ENCODE measurements around the gene AURKB.

AURKB gene

DNA sequence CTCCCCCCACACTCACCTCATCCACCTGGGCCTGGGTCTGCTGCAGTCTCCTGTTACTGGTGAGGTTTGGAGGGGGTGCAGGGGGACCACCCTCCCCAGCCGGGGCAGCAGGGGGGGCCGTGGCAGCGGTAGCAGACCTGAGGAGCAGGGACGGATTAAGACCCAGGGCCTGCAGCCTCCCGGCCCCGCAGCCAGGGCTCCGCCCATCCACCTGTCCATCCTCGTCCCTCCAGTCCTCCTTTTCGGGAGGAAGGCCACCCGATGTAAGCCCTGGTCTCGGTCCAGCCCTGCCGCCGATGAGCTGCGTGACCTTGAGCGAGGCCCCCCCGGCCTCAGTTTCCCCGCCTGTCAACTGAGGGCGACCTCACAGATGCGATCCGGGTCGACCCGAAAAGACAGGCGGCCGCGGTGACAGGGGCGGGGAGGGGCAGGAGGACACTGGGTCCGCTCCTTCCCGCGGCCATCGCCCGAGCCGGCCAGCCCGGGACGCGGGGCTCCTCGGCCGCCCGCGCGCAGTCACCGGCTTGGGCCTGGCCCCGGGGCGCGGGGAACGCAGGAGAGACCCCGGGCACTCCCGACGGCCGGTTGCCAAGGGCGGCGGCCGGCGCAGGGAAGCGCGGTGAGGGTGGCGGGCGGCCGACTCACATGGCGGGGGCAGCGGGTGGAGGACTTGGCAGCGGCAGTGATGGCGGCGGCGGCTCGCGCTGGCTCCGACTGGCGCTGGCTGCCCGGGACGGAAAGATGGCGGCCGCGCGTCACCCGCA lies 48.0 kb downstream of the AURKB start, which contains the start of gene VAMP2:
Gene VAMP2 (minus strand): TSS at position 716 of the 764 bp plus-strand sequence. CDS start 69 bp downstream, at position 647.
- DNase-seq (ENCODE audit: low read depth in 2 of 2) = peak; percentile 70 to 72

DNA sequence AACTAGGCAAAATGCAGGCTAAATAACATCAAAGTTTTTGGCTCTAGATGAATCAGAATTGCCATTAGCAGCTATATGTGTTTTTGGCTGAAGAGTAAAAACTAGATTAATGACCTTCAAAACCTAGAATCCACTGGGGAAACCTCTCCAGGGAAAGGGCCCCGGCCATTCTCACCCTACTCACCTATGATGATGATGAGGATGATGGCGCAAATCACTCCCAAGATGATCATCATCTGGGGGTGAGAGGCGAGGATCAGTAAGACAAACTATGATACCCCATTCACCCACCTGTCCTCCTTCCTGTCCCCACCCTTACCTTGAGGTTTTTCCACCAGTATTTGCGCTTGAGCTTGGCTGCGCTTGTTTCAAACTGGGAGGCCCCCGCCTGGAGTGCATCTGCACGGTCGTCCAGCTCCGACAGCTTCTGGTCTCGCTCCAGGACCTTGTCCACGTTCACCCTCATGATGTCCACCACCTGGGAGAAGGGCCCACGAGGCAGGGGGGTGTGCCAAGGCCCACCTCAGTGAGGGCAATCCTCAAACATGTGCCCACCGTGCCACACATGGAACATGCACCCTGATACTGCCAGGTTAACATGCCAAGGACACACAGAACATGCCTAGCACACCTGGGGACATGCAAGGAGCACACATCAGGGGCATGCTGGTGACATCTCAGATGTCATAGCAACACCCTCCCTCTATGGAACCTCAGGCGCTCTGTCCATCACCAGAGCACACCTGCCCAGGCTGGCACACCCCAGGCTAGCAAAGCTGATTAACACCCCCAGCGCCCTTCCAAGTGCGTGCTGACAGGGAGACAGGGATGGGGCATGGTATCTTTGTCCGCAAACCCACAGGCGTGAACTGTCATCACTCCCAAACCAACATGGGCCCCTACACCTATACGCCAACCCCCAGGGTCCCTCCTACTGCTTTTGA lies 48.8 kb downstream of the AURKB start:
- no peak for DNase-seq (ENCODE audit: low read depth in 2 of 2)

DNA sequence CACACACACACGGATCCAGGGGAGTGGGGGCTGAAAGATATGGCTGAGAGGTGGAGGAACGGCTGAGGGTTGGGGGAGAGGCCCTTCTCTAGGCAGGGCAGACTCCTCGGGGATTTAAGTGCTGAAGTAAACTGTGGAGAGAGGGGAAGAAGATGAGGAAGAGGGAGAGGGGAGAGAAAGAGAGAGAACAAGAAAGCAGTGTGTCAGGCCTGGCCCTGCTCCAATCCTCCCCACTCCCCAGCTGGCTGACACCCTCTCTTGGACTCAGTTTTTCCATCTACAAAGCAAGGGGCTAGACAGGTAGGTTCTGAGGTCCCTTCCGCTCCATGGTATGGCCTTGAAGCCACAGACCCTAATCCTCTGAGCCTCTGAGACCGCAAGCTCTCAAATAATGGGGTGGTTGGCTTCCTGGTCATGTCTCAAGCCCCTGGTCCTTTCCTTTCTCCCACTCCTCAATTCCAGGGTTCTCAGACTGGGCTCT lies 49.6 kb downstream of the AURKB start:
- no peak for DNase-seq (ENCODE audit: low read depth in 2 of 2)

DNA sequence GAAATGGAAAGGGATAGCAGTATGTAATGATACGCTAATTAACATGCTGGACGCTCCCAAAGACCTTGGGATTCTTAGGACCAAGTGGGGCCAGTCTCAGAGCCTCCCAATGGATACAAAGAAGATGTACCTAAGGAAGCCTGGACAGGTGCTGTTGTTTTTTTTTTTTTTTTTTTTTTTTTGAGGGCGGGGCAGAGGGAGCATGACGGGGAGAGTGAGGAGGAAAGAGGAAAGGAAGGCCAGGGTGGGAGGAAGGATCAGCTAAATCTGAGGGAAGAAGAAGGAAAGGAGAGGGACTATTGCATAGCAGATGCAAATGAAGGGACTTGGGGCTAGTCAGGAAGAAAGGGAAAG lies 50.2 kb downstream of the AURKB start:
- no peak for DNase-seq (ENCODE audit: low read depth in 2 of 2)

GRCh38 chr17:8159459-8160223 lies 50.7 kb downstream of the AURKB start:
- DNase-seq (ENCODE audit: low read depth in 2 of 2) = no peak

- DNase-seq (ENCODE audit: low read depth in 2 of 2) = no peak
Measured at GRCh38 chr17:8159032-8159400, 51.4 kb downstream of the AURKB start.

DNA sequence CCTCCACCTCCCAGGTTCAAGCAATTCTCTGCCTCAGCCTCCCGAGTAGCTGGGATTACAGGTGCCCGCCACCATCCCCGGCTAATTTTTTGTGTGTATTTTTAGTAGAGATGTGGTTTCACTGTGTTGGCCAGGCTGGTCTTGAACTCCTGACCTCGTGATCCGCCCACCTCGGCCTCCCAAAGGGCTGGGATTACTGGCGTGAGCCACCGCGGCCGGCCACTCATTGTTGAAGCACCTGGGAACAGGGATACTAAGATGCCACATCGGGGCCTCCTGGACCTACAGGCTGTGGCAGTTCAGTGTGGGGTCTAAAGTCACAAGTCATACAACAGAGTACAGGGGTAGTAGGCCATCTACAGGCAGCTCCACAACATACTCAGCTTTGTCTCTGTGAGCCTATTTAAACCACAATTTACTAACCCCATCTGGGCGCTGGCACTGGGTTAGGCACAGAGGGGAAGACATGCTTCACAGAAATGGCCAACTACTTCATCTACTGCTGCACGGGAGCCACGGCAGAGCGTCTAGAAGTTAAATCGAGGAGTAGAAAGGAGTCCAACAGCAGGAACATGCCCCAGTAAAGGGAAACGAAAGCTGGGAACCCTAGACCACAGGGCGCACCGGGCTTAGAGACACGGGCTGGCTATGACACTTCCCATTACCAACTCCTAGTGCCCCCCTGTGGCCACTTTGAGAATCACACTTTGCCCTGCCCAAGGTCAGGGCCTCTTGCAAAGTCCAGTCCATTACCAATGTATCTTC lies 51.9 kb downstream of the AURKB start:
- DNase-seq (ENCODE audit: low read depth in 2 of 2) = peak; percentile 67 to 70

DNA sequence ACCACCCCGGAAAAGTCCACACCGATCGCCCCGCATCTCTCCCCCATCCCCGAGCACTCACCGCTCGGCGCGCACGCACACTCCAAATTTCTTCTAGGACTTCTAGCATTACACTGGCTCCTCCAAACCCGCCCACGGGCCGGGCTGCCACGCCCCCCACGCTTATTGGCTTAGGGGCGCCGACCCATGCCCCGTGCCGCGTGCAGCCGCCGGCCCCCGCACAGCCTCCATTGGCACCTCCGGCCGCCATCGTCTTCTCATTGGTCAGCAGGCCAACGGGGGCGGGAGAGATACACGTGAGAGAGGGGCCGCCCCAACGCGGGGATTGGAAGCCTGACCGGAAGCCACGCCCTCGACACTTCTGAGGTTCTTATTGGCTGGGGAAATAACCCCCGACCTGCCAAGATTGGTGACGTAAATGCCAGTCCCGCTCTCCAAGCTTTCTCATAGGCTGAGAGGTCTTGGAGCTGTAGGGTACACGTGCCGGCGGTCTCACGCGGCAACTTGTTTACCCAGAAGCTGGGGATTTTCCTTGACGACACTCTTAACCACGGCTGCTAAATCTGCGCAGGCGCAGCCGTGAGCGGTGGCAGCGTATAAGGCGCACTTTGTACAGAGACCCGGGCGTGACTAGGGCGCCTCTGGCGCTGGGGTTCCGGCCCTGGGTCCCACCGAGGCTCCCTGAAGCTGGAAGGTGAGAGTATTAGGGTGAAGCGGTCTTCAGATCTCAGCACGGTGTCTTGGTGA lies 54.0 kb downstream of the AURKB start:
- DNase-seq (ENCODE audit: low read depth in 2 of 2) = peak; percentile 100

DNA sequence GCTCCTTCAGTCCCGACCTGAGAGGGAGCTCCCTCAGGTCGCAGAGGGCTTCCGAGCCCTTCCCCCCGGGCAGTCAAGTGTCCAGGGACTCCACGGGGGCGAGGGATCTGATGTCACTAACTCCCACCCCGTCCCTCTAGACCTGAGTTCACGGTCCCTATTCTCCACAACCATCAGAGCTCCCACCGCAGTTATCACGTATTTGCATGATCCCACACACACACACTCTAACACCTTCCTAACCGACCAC lies 54.5 kb downstream of the AURKB start:
- no peak for DNase-seq (ENCODE audit: low read depth in 2 of 2)

DNA sequence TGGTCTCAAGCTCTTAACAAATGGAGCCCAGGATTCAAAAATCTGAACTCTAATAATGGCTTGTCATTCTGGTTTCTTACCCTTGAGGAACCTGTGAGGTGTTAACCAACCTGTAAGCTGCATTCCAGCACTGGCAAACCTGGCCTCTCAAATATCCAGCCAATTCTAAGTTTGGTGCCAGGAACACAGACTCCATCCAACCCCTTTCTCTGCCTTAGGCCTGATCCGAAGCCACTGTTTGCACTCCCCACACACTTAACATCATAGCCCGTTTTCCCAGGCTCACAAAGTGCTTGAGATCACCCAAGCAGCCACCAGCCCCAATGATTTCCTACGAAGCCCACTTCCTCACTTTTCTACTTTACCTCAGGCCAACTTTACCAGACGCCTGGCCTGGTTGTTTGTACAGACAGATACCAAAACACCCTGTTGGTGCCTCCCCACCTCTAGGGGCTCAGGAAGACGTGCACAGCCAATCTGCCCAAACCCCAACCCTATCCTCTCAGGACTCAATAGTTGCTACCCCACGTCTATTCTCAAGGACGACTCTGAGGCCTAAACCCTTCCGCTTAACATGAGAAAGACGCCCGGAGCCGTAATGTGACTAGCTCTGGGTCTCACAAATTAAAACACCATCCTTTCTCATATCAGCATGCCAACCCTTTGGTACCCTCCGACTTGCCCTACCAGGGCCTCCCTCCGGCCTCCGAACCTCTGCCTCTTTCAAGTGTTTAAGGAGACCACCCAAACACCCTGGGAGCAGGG lies 55.0 kb downstream of the AURKB start:
- DNase-seq (ENCODE audit: low read depth in 2 of 2) = no peak

All from stimulated activated CD8-positive, alpha-beta memory T cell treated with anti-CD3 and anti-CD28 coated beads, Interleukin-2, amount 100 ng/mL, for 1 hour (primary cell).